T-helper 2 cell (primary cell): ENCODE measurements around the gene FANCB.

Experiments
- DNase-seq, 5 experiments: peaks; one replicate each; pipeline versions ENCODE4 v3.0.0 to v3.0.0-alpha.2; 2012 to 2022
- total RNA-seq, 2 donors: gene quantifications; one replicate each; lab custom pipeline; 2026; lab: John Stamatoyannopoulos, UW

FANCB gene
- 3.7 to 6.0 reads per million in 2 donors for total RNA-seq

GRCh38 chrX:14872851-14873675, at the start of gene FANCB, which contains the start of gene MOSPD2:
FANCB (minus strand) TSS chrX:14873069; CDS start chrX:14865510, 7,559 bp downstream.
MOSPD2 (plus strand) TSS chrX:14873421; CDS start chrX:14873529, 108 bp downstream.
- DNase-seq: peak; percentile 84 to 98 (median 93)

GRCh38 chrX:14922437-14922836, 49.6 kb upstream of the FANCB start:
- DNase-seq: no peak

- no peak for DNase-seq
These were observed 47.3 kb upstream of the FANCB start for GRCh38 chrX:14920196-14920595.

GRCh38 chrX:14919407-14919806, 46.5 kb upstream of the FANCB start:
- DNase-seq: no peak

GRCh38 chrX:14916017-14916674, 43.3 kb upstream of the FANCB start:
- DNase-seq: no peak

DNA sequence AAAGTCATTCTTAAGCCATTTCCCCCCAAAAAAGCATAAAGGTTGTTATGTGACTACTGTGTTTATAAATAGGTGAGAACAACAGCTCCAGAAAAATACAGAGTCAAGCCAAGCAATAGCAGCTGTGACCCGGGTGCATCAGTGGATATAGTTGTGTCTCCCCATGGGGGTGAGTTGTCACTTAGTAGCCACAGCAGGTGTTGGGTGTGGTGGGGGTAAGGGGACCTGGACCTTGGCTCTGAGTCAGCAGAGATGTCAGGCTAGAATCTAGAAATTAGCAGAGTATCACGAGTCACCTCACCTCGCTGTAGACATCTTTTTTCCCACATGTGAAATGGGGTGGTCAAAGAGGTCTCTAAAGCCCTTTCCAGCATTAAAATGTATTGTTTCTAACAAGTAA, 42.7 kb upstream of the FANCB start:
- no peak for DNase-seq

- no peak for DNase-seq
These were observed 40.4 kb upstream of the FANCB start for GRCh38 chrX:14913241-14913640.

DNA sequence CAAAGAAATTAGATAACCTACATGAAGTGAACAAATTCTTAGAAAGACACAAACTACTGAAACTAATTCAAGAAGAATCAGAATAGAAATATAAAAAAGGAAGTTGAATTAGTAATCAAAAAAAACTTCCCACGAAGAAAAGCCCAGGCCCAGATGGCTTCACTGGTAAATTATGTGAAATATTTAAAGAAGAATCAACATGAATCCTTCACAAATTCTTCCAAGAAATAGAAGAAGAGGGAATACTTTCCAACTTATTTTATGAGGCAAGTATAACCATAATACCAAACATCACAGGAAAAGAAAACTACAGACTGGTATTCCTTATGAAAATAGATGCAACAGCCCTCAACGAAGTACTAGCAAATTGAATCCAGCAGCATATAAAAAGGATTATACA, 31.0 kb upstream of the FANCB start:
- no peak for DNase-seq

- no peak for DNase-seq
These were observed 29.7 kb upstream of the FANCB start for GRCh38 chrX:14902537-14902936.

GRCh38 chrX:14899607-14900006, 26.7 kb upstream of the FANCB start:
- DNase-seq: peak in 1 of 5 experiments; percentile 54

GRCh38 chrX:14897042-14897441, 24.2 kb upstream of the FANCB start:
- no peak for DNase-seq

GRCh38 chrX:14896273-14896672, 23.4 kb upstream of the FANCB start:
- DNase-seq: no peak

- no peak for DNase-seq
These were observed 13.4 kb upstream of the FANCB start for GRCh38 chrX:14886252-14886651.

GRCh38 chrX:14884714-14885113, 11.8 kb upstream of the FANCB start:
- no peak for DNase-seq

- DNase-seq: no peak
These were observed 11.0 kb upstream of the FANCB start for GRCh38 chrX:14883826-14884225.

GRCh38 chrX:14875624-14876023, 2.8 kb upstream of the FANCB start:
- DNase-seq: no peak

DNA sequence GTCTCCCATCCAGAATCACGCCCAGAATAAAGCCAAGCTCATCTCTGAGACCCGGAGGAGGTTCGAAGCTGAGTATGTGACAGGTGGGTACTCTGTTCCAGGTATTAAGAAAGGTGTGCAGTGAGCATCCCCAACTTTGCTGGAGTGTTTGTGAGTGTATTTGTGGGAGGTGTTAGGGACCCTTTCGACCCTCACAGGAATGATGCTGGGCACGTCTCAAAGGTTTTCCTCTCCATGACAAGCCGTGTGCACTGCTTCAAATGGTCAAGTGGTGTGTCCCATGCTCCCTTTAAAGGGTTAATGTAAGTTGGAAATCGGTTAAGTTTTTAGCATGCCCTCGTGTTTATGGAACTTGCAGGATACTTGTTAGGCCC, 794 bp upstream of the FANCB start:
- no peak for DNase-seq

- DNase-seq: peak in 1 of 5 experiments; percentile 6
These were observed 514 bp downstream of the FANCB start for GRCh38 chrX:14872355-14872754.

DNA sequence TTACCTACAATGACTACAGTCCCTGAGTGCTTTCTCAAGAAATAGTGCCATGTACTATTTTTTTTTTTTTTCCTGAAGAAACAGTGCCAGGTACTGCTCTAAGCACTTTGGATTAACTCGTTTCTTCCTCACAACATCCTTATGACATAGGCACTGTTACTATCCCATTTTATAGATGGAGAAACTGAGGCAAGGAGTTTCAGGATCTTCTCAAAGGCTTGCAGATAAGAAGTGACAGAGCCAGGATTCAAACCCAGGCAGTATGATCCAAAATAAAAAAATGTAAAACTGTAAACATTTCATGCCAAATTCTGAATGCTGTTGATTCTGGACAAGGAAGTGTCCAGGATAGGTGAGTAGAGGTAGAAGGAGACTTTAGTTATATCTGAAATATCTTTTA, 1.1 kb downstream of the FANCB start:
- DNase-seq: no peak

- DNase-seq: no peak
These were observed 7.7 kb downstream of the FANCB start for GRCh38 chrX:14865201-14865600.

DNA sequence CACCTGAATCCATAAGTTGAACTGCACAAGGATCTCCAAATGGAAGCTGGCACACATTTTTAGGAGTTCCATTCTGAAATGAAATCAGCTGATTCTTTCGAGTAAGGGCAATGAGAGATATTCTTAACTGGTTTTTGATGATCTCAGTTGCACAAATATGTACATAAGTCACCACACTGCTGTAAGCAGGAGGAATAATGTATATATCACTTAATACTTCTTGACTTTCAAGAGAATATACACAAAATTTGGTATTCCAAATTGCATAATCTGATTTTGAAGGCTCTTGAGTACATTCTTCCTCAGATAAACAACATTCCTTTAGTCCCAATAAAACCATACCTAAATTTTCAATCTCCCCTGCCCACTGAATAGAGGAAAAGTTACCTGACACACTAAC, 8.2 kb downstream of the FANCB start:
- no peak for DNase-seq

DNA sequence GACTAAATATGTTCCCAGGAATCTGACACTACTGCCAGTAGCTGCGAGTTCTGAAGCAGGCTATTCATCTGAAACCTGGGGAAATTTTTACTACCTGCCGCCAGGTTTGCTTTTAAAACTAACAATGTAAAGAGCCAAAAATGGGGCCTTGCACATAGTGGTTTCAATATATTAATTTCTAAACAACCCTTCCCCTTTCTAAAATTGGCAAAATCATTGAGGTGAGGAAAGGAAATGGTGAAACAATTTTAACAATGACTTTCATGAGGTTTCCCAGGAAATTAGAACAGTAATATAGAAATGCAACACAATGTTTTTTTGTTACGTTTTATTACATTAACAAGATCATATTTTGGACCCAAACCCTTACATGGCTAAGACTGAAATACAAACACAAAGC, 21.3 kb downstream of the FANCB start:
- DNase-seq: no peak

- no peak for DNase-seq
These were observed 29.2 kb downstream of the FANCB start for GRCh38 chrX:14843666-14844065.

- DNase-seq: no peak
These were observed 35.7 kb downstream of the FANCB start for GRCh38 chrX:14837155-14837554.
